NCI-H1694 (cell line): ENCODE data around the gene MOCS1.
"Not testable (repeated sequence)": the region's sequence is repeated elsewhere in the genome, so short reads cannot be mapped to it uniquely, and the experiment has no call there.

Experiments
- DNase-seq: peaks from one replicate; lab custom pipeline; 2025; lab: John Stamatoyannopoulos, UW

MOCS1 gene

GRCh38 chr6:39934131-39934757 lies at the start of gene MOCS1:
Gene MOCS1, minus strand, starts transcription at chr6:39934462. Its CDS starts 45 bp downstream, at chr6:39934417.
- DNase-seq: peak; percentile 5

- no peak for DNase-seq
Measured at GRCh38 chr6:39984051-39984450, 49.8 kb upstream of the MOCS1 start.

DNA sequence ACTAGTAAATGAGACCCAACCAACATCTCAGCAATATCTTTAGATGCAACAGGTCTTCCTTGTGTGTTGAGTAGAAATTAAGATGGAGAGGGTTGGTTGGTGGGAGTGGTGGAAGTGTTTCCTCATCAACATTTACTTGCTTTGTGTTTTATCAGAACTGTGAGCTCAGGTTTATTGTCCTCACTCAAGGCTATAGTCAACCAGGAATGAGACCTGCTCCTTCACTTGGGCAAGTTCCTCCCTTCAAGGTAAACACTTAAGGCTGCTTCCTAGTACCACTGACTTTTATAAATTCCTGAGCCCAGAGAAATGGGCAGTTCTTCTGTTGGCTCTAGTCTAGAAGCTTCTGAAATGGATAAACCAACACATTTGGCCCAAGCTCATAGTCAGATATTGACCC lies 48.9 kb upstream of the MOCS1 start:
- DNase-seq: no peak

- DNase-seq: no peak
Measured at GRCh38 chr6:39982720-39983119, 48.5 kb upstream of the MOCS1 start.

- DNase-seq: peak; percentile 68
Measured at GRCh38 chr6:39980839-39981580, 46.7 kb upstream of the MOCS1 start.

DNA sequence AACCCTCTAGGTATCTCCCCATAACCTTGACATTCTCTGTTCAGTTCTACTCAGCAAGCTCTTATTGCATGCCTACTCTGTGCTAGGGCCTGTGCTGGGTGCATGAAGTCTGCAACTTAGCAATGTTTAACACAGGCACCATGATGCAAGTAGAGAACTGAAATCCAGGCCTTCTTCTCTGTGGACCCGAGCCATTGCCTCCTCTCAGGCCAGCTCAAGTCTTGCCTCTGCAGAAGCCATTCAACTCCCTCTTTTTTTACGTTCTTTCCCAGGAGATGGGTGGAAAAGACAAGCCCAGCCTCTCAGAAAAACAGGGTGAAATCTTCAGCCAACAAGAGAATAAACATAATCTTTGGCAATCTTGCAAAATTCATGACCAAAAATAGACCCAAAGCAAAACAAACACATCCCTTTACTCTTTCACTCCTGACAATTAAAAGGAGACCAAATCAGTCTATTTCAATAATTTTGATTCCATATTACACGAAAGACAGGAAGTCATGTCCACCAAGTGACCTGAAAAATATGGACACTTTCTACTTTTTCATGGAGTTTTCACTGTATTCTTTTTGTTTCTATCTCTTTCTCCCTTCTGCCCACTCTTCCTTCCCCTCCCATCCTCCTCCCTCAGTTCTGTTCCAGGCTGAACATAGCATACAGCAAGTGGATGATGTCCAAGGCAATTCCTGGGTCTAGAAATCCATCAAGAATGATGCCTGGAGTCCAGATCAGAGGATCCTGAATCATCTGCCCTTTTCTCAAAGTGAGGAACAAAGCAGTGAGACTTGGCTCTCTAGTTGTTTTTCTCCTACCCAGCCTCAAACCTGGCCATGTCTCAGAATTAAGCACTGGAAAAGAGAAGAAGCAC lies 45.4 kb upstream of the MOCS1 start:
- DNase-seq: no peak

DNA sequence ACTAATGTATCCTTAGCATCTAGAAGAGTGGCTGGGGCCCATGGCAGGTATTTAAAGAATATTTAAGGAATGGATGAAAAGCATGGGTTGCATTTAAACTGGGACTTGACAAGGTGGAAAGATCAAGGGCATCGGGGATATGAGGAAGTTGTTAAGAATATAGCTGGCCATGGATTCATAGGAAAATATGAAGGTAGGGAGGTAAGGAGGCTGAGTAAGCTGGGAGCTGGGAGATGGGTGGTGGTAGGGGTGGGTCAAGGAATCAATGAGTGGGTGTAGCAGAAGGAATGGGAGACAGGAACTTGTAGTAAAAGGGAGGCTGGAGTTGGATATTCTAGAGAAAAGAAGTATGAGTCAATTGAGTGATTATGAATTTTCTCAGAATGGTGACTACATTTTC lies 44.0 kb upstream of the MOCS1 start:
- no peak for DNase-seq

DNA sequence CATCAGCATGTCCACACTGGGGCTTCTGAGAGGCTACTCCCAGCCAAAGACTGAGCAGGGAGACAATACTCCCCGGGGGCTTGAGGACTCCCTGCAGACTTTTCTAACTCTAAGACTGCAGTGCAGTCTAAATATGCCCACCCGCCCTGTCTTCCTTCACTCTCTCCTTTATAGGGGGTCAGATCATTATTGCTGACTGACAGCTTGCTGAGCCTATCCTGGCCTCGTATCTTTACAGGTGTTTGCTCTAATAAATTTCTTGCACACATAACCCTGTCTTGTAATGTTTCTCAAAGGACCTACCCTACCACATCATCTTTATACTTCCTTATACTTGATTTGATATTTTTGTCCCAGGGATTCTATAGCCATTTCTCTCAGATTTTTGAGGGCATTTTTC lies 39.4 kb upstream of the MOCS1 start:
- DNase-seq: no peak

DNA sequence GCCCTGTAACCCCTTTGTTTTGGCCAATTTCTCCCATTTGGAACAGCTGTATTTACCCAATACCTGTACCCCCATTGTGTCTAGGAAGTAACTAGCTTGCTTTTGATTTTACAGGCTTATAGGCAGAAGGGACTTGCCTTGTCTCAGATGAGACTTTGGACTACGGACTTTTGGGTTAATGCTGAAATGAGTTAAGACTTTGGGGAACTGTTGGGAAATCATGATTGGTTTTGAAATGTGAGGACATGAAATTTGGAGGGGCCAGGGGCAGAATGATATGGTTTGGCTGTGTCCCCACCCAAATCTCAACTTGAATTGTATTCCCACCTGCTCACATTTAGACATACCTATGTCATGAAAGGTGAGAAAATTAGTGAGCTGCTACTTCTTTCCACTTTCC lies 38.5 kb upstream of the MOCS1 start:
- DNase-seq: not testable (repeated sequence)

DNA sequence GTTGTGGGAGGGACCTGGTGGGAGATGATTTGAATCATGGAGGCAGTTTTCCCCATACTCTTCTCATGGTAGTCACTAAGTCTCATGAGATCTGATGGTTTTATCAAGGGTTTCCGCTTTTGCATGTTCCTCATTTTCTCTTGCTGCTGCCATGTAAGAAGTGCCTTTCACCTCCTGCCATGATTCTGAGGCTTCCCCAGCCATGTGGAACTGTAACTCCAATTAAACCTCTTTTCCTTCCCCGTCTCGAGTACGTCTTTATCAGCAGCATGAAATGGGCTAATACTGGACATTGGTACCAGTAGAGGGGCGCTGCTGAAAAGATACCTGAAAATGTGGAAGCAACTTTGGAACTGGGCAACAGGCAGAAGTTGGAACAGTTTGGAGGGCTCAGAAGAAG lies 36.9 kb upstream of the MOCS1 start:
- DNase-seq: not testable (repeated sequence)

GRCh38 chr6:39965751-39966150 lies 31.5 kb upstream of the MOCS1 start:
- DNase-seq: no peak

- no peak for DNase-seq
Measured at GRCh38 chr6:39964530-39964929, 30.3 kb upstream of the MOCS1 start.

- no peak for DNase-seq
Measured at GRCh38 chr6:39964094-39964493, 29.8 kb upstream of the MOCS1 start.

GRCh38 chr6:39962831-39963230 lies 28.6 kb upstream of the MOCS1 start:
- DNase-seq: no peak

GRCh38 chr6:39961178-39961577 lies 26.9 kb upstream of the MOCS1 start:
- no peak for DNase-seq

GRCh38 chr6:39958947-39959346 lies 24.7 kb upstream of the MOCS1 start:
- DNase-seq: no peak

DNA sequence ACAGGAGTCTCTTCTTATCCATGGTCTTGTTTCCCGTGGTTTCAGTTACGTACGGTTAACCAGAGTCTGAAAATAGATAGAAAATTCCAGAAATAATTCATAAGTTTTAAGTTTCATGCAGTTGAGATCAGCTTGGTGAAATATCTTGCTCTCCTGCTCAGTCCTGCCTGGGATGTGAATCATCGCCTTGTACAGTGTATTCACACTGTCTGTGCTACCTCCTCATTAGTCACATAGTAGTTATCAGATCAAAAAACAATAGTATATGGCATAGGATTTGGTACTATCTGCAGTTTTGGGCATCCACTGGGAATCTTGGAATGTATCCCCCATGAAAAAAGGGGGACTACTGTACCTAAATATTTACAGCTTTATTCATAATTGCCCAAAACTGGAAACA lies 22.7 kb upstream of the MOCS1 start:
- DNase-seq: no peak

GRCh38 chr6:39953076-39953618 lies 18.9 kb upstream of the MOCS1 start:
- no peak for DNase-seq

DNA sequence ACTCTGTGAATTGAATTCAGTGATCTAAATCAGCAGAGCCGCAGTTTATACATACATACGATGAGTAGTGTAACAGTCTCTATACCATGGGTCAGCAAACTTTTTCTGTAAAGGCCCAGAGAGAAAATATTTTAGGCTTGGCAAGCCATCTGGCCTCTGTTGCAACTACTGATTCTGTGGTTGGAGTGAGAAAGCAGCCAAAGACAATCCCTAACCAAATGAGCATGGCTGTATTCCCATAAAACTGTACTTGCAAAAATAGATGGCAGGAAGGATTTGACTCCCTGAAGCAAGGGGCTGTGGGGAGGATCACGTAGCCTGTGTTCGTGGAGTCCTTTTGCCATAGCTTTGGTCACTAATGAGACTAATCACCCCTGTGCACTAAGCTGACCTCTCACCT lies 17.9 kb upstream of the MOCS1 start:
- no peak for DNase-seq

- DNase-seq: no peak
Measured at GRCh38 chr6:39951716-39952115, 17.5 kb upstream of the MOCS1 start.

DNA sequence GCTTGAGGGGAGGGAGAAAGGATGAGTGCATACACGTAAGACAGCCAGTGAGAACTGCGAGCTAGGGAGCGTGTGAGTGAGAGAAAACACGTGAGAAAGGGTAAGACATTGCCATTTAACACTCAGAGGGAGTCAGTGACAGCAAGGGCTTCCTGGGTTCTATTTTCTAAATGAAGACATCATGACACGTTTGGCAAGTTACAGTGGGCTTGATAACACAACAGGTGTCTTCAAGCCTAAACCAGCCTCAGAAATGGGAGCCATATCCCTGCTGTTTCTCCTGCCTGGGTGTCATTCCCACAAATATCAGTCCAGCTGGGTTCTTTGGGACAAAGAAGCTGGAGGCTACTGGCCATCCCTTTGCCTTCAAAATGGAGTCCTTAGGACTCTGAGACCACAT lies 16.9 kb upstream of the MOCS1 start:
- DNase-seq: no peak

- no peak for DNase-seq
Measured at GRCh38 chr6:39950125-39950720, 16.0 kb upstream of the MOCS1 start.
